Caco-2 (cell line): ENCODE measurements around the gene SCARB2. TPM values are rescaled to one million over a fixed set of nuclear protein-coding genes. Genes with fewer than 3 reads are reported as not detected.
A peak's percentile ranks its signal among the peaks of the same experiment; 100 is the strongest.

Source experiments
- BruUV-seq: library from RNA; stranded (reverse); fragments of 400-500 nt; replicated peaks from 2 replicates; lab custom pipeline; 2021; lab: Mats Ljungman, UMichigan
- CTCF ChIA-PET: fragments of 300-600 bp; sonication (Branson Sonifier 250); formaldehyde crosslinking; loops from one replicate; lab custom pipeline; 2022; ENCODE audit warnings: antibody characterized with exemption; lab: Charles Lee
- POLR2A ChIA-PET: fragments of 300-600 bp; sonication (Branson Sonifier 250); formaldehyde crosslinking; loops from one replicate; lab custom pipeline; 2022; ENCODE audit warnings: antibody characterized with exemption; lab: Charles Lee
- DNase-seq, 2 experiments: peaks; one replicate each; pipeline versions ENCODE4 v3.0.0 to v3.0.0-alpha.2; 2020 to 2022
- H3K27me3 ChIP-seq: replicated peaks from 2 replicates; pipeline ENCODE4 v1.6.0; 2011; ENCODE audit warnings: low read length; ENCODE audit not compliant: control insufficient read depth, insufficient read depth
- H3K36me3 ChIP-seq: 2 replicates; pipeline ENCODE4 v1.5.1; 2011; ENCODE audit warnings: low read length; ENCODE audit not compliant: control insufficient read depth, insufficient read depth
- H3K4me1 ChIP-seq: fragments of 250-450 bp; sonication (Bioruptor Pico); 2 replicates; pipeline ENCODE4 v1.5.1; 2020; ENCODE audit warnings: mild to moderate bottlenecking
- H3K4me3 ChIP-seq: 2 replicates; pipeline ENCODE4 v1.5.1; 2011; ENCODE audit warnings: low read depth, mild to moderate bottlenecking, control low read depth, low read length
- H3K9me3 ChIP-seq: fragments of 250-450 bp; sonication (Bioruptor Pico); 2 replicates; pipeline ENCODE4 v1.5.1; 2020; ENCODE audit warnings: mild to moderate bottlenecking, moderate library complexity
- H3K27ac Mint-ChIP-seq: one replicate; pipeline ENCODE4 v1.8.0; 2022; ENCODE audit warnings: mixed read lengths; ENCODE audit not compliant: unreplicated experiment
- H3K27me3 Mint-ChIP-seq: one replicate; pipeline ENCODE4 v1.8.0; 2022; ENCODE audit warnings: mixed read lengths; ENCODE audit not compliant: insufficient read depth, unreplicated experiment
- H3K36me3 Mint-ChIP-seq: one replicate; pipeline ENCODE4 v1.8.0; 2022; ENCODE audit warnings: mild to moderate bottlenecking, mixed read lengths; ENCODE audit not compliant: insufficient read depth, unreplicated experiment
- H3K4me1 Mint-ChIP-seq: one replicate; pipeline ENCODE4 v1.8.0; 2022; ENCODE audit warnings: low read depth, mixed read lengths; ENCODE audit not compliant: unreplicated experiment
- H3K4me3 Mint-ChIP-seq: one replicate; pipeline ENCODE4 v1.8.0; 2022; ENCODE audit warnings: mild to moderate bottlenecking, moderate library complexity, mixed read lengths; ENCODE audit not compliant: unreplicated experiment
- H3K9me3 Mint-ChIP-seq: one replicate; pipeline ENCODE4 v1.8.0; 2022; ENCODE audit warnings: mixed read lengths; ENCODE audit not compliant: unreplicated experiment
- intact Hi-C: fragments of 100-400 bp; cut with micrococcal nuclease; formaldehyde crosslinking; loops from one replicate; pipeline ENCODE4 v1.10.0; 2022; ENCODE audit not compliant: unreplicated experiment
- total RNA-seq: library from RNA; stranded (reverse); gene quantifications from 2 replicates; pipeline ENCODE4 v1.2.3, GENCODE V29; 2022
- TF ChIP-seq, protein P1 (sequence below), 2 experiments: fragments of 200-600 bp in 1 of 2; IDR thresholded peaks; 1 replicate in 1 of 2; 2 replicates in 1 of 2; pipeline versions ENCODE4 v1.5.1 to v1.8.0; 2011 to 2022; ENCODE audit warnings: antibody characterized with exemption in 1 of 2, control low read depth in 1 of 2, inconsistent platforms in 1 of 2, low read depth in 1 of 2, low read length in 1 of 2, mild to moderate bottlenecking in 1 of 2, moderate library complexity in 1 of 2; ENCODE audit not compliant: insufficient read depth in 1 of 2, severe bottlenecking in 1 of 2, unreplicated experiment in 1 of 2

SCARB2 gene
- total RNA-seq, 1 experiment from 2014 or later, result 150 TPM

DNA sequence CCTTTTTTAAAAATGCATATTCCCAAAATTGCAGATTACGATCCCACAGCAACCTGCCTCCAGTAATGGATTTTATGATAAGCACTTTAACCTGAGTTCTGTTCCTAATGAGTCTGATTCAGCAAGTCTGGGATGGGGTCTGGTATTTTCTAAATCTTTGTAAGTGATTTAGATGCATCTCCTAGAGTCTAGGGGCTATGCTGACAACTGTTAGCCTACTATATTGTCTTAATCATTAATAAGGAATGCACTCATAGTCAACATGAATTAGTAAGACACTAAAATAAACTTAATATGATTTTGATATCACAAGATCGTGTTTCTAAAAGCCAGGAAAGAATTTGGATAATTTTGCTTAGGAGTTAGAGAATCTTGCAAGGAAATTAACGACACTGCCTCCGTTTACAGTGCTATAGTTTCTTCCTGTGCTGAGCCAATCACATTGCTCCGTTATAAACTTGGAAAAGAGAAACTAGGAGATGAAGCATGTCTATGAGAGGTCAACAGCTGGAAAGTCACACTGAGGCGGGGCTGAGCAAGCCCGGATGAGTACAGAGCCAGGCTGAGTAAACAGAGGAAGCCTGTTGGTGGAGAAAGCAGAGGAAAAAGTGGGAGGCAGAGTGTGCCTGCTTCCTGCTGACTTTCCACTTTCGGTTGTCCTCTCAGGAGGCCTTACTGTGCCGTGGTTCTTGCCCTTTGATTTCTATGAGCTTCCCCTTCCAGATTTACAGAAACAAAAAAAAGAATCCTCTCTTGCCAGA is 5.4 kb downstream of the SCARB2 start:
- peak in 1 of 2 experiments; percentile 42 for DNase-seq
- H3K9me3 ChIP-seq, result no peaks in the 10 kb centered on the region
- Mint-ChIP-seq H3K4me3 (peak overlapping the region; percentile 33), H3K27me3 (no peaks in the 10 kb centered on the region), H3K27ac (peak overlapping the region; percentile 90), H3K9me3 (no peaks in the 10 kb centered on the region), H3K4me1 (peaks cover 27% of the 10 kb centered on the region), H3K36me3 (peaks cover 14% of the 10 kb centered on the region)
- no peaks in the 10 kb centered on the region for H3K27me3 ChIP-seq
- TF ChIP-seq, protein P1, sequence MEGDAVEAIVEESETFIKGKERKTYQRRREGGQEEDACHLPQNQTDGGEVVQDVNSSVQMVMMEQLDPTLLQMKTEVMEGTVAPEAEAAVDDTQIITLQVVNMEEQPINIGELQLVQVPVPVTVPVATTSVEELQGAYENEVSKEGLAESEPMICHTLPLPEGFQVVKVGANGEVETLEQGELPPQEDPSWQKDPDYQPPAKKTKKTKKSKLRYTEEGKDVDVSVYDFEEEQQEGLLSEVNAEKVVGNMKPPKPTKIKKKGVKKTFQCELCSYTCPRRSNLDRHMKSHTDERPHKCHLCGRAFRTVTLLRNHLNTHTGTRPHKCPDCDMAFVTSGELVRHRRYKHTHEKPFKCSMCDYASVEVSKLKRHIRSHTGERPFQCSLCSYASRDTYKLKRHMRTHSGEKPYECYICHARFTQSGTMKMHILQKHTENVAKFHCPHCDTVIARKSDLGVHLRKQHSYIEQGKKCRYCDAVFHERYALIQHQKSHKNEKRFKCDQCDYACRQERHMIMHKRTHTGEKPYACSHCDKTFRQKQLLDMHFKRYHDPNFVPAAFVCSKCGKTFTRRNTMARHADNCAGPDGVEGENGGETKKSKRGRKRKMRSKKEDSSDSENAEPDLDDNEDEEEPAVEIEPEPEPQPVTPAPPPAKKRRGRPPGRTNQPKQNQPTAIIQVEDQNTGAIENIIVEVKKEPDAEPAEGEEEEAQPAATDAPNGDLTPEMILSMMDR (IDR thresholded peaks at IDR 0.05; ENCODE audit: insufficient read depth in 1 of 2, low read depth in 1 of 2, low read length in 1 of 2, severe bottlenecking in 1 of 2, unreplicated experiment in 1 of 2), result no peak
- peaks cover 34% of the 10 kb centered on the region for H3K4me1 ChIP-seq
- no peaks in the 10 kb centered on the region; the same call in 1 of the 2 replicates for H3K36me3 ChIP-seq
- no peak overlapping the region for H3K4me3 ChIP-seq
- POLR2A ChIA-PET, result no interaction called here
- BruUV-seq, result no TSS peak
- intact Hi-C loops, result no loop called here
- CTCF ChIA-PET, result no interaction called here

DNA sequence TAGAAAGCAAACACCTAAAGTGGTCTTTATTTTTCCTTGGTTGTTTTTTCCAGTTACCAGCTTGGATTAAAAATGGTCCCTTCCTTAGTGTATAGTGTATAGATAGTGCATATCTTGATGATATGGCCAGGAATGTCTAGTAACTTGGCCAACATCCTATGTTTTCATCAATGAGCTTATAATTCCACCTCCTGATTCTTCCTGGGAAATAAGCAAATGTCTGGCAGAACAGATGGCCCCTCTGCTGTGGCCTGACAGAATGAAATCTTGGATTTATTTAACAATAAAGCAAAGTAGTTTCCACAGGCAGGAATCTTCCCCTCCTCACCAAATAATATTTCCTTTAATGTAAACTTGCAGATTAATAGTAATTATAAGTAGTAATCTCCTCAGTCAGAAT is 6.1 kb downstream of the SCARB2 start:
- Histone ChIP-seq H3K4me1 (peaks cover 34% of the 10 kb centered on the region), H3K4me3 (no peak overlapping the region), H3K9me3 (no peaks in the 10 kb centered on the region), H3K27me3 (no peaks in the 10 kb centered on the region), H3K36me3 (no peaks in the 10 kb centered on the region; the same call in 1 of the 2 replicates)
- ChIA-PET CTCF (no interaction called here), POLR2A (no interaction called here)
- no TSS peak for BruUV-seq
- TF ChIP-seq, protein P1 (IDR thresholded peaks at IDR 0.05; ENCODE audit: insufficient read depth in 1 of 2, low read depth in 1 of 2, low read length in 1 of 2, severe bottlenecking in 1 of 2, unreplicated experiment in 1 of 2), result no peak
- Mint-ChIP-seq H3K4me1 (peaks cover 24% of the 10 kb centered on the region), H3K4me3 (no peak overlapping the region), H3K9me3 (no peaks in the 10 kb centered on the region), H3K27ac (no peak overlapping the region), H3K36me3 (peaks cover 14% of the 10 kb centered on the region), H3K27me3 (no peaks in the 10 kb centered on the region)
- intact Hi-C loops, result no loop called here
- DNase-seq, result no peak

DNA sequence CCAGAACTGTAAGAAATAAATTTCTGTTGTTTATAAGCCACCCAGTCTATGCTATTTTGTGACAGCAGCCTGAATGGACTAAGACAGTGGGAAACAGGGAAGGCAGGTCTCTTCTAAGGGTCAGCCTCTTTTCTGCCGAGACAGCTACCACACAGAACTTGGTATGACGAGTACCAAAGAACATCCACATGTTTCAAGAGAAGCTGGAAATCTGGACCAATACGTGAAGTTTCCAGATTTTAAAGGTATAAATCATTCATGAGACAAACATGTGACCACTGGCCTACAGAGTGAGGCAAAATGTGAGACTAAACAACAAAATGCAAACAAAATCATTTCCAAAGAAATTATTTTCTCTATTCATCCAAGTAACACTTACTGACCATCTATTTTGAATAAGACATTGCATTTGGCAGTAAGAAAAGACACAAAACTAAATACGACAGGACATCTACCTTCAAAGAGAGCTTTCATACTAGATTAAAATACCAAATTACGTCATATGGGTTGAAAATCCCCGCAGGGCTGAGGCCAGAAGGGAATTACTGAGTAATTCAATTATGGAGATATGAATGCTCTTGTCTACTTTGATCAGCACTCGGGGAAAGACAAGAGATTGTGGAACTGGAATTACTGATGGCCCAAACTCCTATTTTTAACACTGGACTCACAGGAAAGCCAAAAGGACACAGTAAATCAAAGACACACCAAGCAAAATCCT is 7.2 kb downstream of the SCARB2 start:
- intact Hi-C loops, result no loop called here
- no TSS peak for BruUV-seq
- Mint-ChIP-seq H3K27me3 (no peaks in the 10 kb centered on the region), H3K9me3 (no peaks in the 10 kb centered on the region), H3K4me1 (peaks cover 14% of the 10 kb centered on the region), H3K36me3 (peaks cover 11% of the 10 kb centered on the region), H3K4me3 (no peak overlapping the region), H3K27ac (no peak overlapping the region)
- CTCF ChIA-PET, result no interaction called here
- H3K27me3 ChIP-seq, result no peaks in the 10 kb centered on the region
- TF ChIP-seq, protein P1 (IDR thresholded peaks at IDR 0.05; ENCODE audit: insufficient read depth in 1 of 2, low read depth in 1 of 2, low read length in 1 of 2, severe bottlenecking in 1 of 2, unreplicated experiment in 1 of 2), result no peak
- no peaks in the 10 kb centered on the region; the same call in 1 of the 2 replicates for H3K36me3 ChIP-seq
- no peak for DNase-seq
- H3K4me3 ChIP-seq, result no peak overlapping the region
- H3K4me1 ChIP-seq, result peaks cover 30% of the 10 kb centered on the region
- POLR2A ChIA-PET, result no interaction called here
- no peaks in the 10 kb centered on the region for H3K9me3 ChIP-seq
